RWPE2 (cell line): ENCODE measurements around the gene ALG8.

Experiments
- ATAC-seq: fragments of 200-7000 bp; cut with Tn5 transposase; 3 replicates; pipeline ENCODE4 v1.9.1; 2021; ENCODE audit warnings: low read depth
- DNase-seq: peaks from one replicate; pipeline ENCODE4 v3.0.0-alpha.2; 2020; ENCODE audit warnings: low spot score
- H3K27ac ChIP-seq: fragments of 450-650 bp; 2 replicates; pipeline ENCODE4 v1.5.1; 2017; ENCODE audit warnings: mild to moderate bottlenecking; ENCODE audit not compliant: poor library complexity, severe bottlenecking
- H3K27me3 ChIP-seq: fragments of 250-450 bp; sonication (Bioruptor Pico); 2 replicates; pipeline ENCODE4 v1.5.1; 2021; ENCODE audit warnings: mild to moderate bottlenecking, moderate library complexity; ENCODE audit not compliant: insufficient read depth, poor library complexity, severe bottlenecking
- H3K36me3 ChIP-seq: fragments of 250-450 bp; sonication (Bioruptor Pico); 2 replicates; pipeline ENCODE4 v1.5.1; 2020; ENCODE audit warnings: low read depth, mild to moderate bottlenecking, moderate library complexity
- H3K4me1 ChIP-seq: fragments of 250-450 bp; sonication (Bioruptor Pico); 2 replicates; pipeline ENCODE4 v1.5.1; 2021; ENCODE audit warnings: mild to moderate bottlenecking, moderate library complexity; ENCODE audit not compliant: insufficient read depth, poor library complexity, severe bottlenecking
- H3K4me3 ChIP-seq: fragments of 250-450 bp; sonication (Bioruptor Pico); 2 replicates; pipeline ENCODE4 v1.5.1; 2021; ENCODE audit warnings: mild to moderate bottlenecking, moderate library complexity; ENCODE audit not compliant: severe bottlenecking
- H3K9me3 ChIP-seq: fragments of 250-450 bp; sonication (Bioruptor Pico); 2 replicates; pipeline ENCODE4 v1.5.1; 2021; ENCODE audit warnings: mild to moderate bottlenecking, moderate library complexity; ENCODE audit not compliant: severe bottlenecking
- TF ChIP-seq, protein P1 (sequence below): fragments of 450-650 bp; IDR thresholded peaks from one replicate; pipeline ENCODE4 v1.5.1; 2017; ENCODE audit warnings: mild to moderate bottlenecking, moderate library complexity; ENCODE audit not compliant: poor library complexity, severe bottlenecking

ALG8 gene

DNA sequence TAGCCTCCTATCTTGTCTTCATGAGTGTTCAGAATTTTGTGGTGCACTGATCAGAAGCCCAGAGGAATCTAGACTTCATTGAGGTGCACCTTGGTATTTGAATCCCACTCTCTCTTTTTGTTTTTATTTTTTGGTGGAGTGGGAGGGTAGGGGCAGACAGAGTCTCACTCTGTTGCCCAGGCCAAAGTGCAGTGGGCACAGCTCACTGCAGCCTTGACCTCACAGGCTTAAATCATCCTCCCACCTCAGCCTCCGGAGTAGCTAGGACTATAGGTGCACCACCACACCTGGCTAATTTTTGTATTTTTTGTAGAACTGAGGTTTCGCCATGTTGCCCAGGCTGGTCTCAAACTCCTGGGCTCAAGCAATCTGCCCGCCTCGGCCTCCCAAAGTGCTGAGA, 10.9 kb upstream of the ALG8 start:
- no peaks in the 10 kb centered on the region for H3K27me3 ChIP-seq
- TF ChIP-seq, protein P1, sequence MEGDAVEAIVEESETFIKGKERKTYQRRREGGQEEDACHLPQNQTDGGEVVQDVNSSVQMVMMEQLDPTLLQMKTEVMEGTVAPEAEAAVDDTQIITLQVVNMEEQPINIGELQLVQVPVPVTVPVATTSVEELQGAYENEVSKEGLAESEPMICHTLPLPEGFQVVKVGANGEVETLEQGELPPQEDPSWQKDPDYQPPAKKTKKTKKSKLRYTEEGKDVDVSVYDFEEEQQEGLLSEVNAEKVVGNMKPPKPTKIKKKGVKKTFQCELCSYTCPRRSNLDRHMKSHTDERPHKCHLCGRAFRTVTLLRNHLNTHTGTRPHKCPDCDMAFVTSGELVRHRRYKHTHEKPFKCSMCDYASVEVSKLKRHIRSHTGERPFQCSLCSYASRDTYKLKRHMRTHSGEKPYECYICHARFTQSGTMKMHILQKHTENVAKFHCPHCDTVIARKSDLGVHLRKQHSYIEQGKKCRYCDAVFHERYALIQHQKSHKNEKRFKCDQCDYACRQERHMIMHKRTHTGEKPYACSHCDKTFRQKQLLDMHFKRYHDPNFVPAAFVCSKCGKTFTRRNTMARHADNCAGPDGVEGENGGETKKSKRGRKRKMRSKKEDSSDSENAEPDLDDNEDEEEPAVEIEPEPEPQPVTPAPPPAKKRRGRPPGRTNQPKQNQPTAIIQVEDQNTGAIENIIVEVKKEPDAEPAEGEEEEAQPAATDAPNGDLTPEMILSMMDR: no peak

DNA sequence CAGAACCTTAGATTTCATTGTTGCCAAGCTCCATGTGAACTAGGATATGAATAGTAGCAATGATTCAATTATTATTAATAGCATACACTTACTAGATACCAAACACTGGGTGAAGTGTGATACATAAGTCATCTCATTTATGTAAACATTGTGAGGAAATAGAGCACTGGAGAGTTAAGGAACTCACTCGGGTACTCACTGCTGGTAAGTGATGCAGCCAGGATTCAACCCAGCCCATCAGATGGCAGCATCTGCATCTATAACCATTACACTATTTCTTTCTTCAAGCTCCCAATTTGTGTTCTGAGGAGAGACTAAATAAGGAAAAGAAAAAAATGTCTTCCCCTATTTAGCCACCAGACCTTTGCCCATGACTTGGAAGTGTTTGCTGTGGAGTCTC, 10.2 kb upstream of the ALG8 start:
- Histone ChIP-seq H3K9me3 (no peaks in the 10 kb centered on the region), H3K36me3 (no peaks in the 10 kb centered on the region), H3K27ac (no peak overlapping the region), H3K4me1 (no peaks in the 10 kb centered on the region), H3K4me3 (no peak overlapping the region), H3K27me3 (no peaks in the 10 kb centered on the region)
- no peak for DNase-seq
- ATAC-seq: peak; percentile 83
- TF ChIP-seq, protein P1: peak; percentile 37

More for the DNA sequence above, 10.9 kb upstream of the ALG8 start:
- Histone ChIP-seq H3K4me1 (no peaks in the 10 kb centered on the region), H3K27ac (no peak overlapping the region), H3K4me3 (no peak overlapping the region), H3K36me3 (no peaks in the 10 kb centered on the region), H3K9me3 (no peaks in the 10 kb centered on the region)
- ATAC-seq: no peak
- DNase-seq: no peak

DNA sequence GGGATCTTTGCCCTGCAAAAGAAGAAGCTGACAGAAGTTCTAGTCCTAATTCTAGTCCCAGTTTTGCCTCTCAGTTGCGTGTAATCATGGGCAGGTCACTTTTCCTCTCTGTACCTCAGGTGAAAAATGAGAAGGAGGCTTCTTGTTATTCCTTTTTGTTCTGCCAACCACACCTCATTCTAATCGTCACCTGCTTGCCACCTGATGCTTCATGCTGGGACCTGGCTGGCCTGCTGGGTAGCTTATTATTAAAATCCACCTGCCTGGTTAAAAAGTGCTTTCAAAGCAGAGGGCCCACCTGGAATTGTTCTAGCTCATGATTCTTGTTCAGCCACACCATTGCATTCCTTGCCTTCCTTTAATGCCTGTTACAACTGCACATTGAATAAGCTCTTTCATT, 8.4 kb upstream of the ALG8 start:
- no peak overlapping the region for H3K4me3 ChIP-seq
- H3K36me3 ChIP-seq: no peaks in the 10 kb centered on the region
- DNase-seq (no peak), ATAC-seq (no peak)
- H3K9me3 ChIP-seq: no peaks in the 10 kb centered on the region
- no peak overlapping the region for H3K27ac ChIP-seq
- H3K4me1 ChIP-seq: no peaks in the 10 kb centered on the region
- H3K27me3 ChIP-seq: no peaks in the 10 kb centered on the region
- TF ChIP-seq, protein P1: no peak

DNA sequence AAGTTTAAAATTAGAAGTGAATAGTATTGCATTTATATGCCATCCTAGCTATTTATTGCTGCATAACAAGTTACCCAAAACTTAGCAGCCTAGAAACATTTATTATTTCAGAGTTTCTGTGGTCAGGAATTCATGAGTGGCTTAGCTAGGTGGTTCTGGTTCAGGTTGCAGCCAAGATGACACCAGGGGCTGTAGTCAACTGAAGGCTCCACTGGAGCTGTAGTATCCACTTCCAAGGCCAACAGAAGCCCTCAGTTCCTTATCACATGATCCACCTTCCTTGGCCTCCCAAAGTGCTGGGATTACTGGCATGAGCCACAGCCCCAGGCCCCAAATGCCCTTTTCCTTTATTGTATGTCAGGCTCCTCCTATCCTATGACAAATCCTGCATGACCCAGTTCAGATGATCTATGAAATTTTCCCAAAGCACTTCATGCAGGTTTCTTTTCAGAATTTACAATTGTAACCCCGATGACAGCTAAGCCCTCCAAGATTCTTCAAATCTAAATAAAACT, 6.1 kb upstream of the ALG8 start:
- no peak overlapping the region for H3K4me3 ChIP-seq
- H3K4me1 ChIP-seq: no peaks in the 10 kb centered on the region
- 0 out of 2 replicates have a peak, but pooled peaks cover 3% of the 10 kb centered on the region for H3K36me3 ChIP-seq
- TF ChIP-seq, protein P1: no peak
- DNase-seq (no peak), ATAC-seq (no peak)
- H3K27me3 ChIP-seq: no peaks in the 10 kb centered on the region
- no peaks in the 10 kb centered on the region for H3K9me3 ChIP-seq
- no peak overlapping the region for H3K27ac ChIP-seq

DNA sequence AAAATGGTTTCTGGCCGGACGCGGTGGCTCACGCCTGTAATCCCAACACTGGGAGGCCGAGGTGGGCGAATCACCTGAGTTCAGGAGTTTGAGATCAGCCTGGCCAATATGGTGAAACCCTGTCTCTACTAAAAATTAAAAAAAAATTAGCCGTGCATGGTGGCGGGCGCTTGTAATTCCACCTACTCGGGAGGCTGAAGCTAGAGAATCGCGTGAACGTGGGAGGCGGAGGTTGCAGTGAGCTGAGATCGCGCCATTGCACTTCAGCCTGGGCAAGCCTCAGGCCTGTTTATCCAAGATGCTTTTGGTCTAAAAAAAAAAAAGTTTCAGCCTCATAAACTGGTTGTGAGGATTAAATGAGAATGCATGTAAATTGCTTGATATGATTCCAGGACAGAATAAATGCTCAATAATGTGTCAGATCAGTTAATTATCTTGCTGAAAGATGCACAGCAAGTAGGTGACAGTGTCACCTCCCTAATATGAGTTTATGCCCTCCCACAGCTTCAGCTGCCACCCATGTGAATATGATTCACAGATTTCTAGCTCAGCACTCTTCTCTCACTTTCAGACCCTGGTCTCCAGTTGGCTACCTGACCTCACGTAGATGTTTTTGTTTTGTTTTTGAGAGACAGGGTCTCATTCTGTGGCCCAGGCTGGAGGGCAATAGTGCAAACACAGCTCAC, 1.1 kb upstream of the ALG8 start:
- H3K9me3 ChIP-seq: no peaks in the 10 kb centered on the region
- H3K27ac ChIP-seq: no peak overlapping the region
- TF ChIP-seq, protein P1: no peak
- DNase-seq (no peak), ATAC-seq (no peak)
- H3K27me3 ChIP-seq: no peaks in the 10 kb centered on the region
- peaks cover 3% of the 10 kb centered on the region for H3K4me1 ChIP-seq
- H3K36me3 ChIP-seq: peaks cover 12% of the 10 kb centered on the region; the same call in 1 of the 2 replicates
- peak overlapping the region; percentile 83 for H3K4me3 ChIP-seq
